GM10847 (cell line): ENCODE measurements around the gene GPR157.

Experiments used
- POLR2A ChIP-seq: IDR thresholded peaks from 2 replicates; pipeline ENCODE4 v1.6.1; 2011; ENCODE audit not compliant: insufficient read length; ENCODE audit errors: extremely low read depth

Gene GPR157

GRCh38 chr1:9084906-9085305 lies 44.0 kb downstream of the GPR157 start:
- no peak for TF ChIP-seq POLR2A

- no peak for TF ChIP-seq POLR2A
These were observed 47.4 kb downstream of the GPR157 start for GRCh38 chr1:9081473-9081872.

DNA sequence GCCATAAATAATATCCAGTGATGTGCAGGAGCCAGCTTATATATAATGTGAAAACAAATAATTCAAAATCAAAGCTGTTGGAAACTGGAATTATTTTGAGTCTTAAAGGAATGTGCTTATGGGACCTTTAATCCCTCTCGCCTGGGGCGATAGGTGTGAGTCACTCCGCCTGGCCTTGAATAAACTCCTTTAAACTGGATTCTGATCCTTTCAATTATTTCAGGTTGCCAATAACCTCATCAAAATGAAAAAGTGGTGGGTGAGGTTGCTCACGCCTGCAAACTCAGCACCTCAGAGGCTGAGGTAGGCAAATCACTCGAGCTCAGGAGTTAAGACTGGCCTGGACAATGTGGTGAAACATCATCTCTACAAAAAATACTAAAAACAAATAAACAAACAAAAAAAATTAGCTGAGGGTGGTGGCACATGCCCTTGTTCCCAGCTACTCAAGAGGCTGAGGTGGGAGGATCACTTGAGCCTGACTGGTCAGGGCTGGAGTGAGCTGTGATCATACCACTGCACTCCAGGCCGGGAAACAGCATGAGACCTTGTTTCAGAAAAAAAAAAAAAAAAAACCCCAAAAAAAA lies 48.1 kb downstream of the GPR157 start:
- no peak for TF ChIP-seq POLR2A

DNA sequence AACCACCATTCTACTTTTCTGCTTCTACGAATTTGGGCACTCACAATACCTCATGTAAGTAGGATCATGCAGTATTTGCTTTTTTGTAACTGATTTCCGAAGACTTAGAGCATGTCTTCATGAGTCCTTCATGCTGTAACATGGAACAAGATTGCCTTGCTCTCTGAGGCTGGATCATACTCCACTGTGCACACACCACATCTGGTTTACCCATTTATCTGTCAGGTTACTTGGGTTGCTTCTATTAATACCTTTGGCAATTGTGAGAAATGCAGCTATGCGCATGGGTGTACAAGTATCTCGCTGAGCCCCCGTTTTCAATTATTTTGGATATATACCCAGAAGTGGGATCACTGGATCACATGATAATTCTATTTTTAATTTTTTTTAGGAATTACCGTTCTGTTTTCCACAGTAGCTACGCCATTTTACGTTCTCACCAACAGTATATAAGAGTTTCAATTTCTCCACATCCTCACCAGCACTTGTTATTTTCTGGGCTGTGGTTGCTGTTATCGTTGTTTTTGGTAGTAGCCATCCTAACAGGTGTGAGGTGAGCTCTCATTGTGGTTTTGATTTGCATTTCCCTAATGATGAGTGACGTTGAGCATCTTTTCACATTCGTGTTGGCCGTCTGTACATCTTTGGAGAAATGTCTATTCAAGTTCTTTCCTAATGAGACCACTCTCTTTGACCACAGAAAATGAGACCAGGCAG lies 48.8 kb downstream of the GPR157 start:
- TF ChIP-seq POLR2A, result no peak

GRCh38 chr1:9078752-9079500 lies 50.0 kb downstream of the GPR157 start:
- TF ChIP-seq POLR2A, result no peak

DNA sequence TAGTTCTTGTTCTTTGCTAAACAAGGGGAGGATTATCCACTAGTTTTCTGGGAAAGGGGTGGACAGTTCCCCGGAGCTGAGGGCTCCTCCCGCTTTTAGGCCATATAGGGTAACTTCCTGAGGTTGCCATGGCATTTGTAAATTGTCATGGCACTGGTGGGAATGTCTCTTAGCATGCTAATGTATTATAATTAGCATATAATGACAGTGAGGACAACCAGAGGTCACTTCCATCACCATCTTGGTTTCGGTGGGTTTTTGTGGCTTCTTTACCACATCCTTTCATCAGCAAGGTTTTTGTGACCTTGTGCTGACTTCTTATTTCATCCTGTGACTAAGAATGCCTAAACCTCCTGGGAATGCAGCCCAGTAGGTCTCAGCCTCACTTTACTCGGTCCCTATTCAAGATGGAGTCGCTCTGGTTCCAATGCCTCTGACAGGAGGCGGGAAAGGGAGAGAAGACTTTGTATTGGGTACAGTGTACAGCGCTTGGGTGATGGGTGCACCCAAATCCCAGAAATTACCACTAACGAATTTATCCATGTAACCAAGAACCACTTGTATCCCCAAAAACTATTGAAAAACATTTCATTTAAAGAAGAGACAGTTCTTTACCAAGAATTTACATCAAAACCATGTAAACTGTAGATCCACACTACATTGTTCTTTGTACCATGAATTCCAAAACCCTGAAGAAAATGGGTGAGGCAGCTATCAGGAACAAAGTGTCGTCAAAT lies 50.7 kb downstream of the GPR157 start:
- TF ChIP-seq POLR2A, result no peak

- no peak for TF ChIP-seq POLR2A
These were observed 53.9 kb downstream of the GPR157 start for GRCh38 chr1:9075022-9075421.

GRCh38 chr1:9073143-9073542 lies 55.8 kb downstream of the GPR157 start:
- no peak for TF ChIP-seq POLR2A

DNA sequence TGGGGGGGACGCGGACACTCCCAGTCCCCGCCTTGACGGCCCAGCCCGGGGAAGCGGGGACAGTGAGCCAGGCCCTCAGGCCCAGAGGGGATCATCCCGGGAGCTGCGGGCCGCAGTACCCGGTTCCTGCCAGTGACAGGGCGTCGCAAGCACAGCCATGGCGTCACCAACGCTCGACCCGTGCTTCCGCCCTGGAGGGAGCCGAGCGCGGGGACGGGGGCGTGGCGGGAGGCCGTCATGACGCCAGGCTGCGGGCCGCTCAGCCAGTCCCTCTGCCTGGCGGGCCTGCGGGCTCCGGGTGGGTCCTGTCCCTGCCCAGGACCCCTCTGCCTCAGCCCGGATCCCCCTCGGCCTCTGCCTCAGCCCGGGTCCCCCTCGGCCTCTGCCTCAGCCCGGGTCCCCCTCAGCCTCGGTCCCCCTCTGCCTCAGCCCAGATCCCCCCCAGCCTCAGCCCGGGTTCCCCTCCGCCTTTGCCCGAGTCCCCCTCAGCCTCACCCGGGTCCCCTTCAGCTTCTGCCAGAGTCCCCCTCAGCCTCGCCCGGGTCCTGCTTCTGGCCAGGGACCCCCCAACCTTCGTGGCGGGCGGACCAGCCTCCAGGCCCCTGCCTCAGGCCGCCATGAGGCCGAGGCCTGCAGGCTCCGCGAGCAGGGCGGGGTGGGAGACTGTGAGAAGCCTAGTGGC lies 57.2 kb downstream of the GPR157 start:
- no peak for TF ChIP-seq POLR2A

GRCh38 chr1:9070486-9070885 lies 58.4 kb downstream of the GPR157 start:
- no peak for TF ChIP-seq POLR2A

DNA sequence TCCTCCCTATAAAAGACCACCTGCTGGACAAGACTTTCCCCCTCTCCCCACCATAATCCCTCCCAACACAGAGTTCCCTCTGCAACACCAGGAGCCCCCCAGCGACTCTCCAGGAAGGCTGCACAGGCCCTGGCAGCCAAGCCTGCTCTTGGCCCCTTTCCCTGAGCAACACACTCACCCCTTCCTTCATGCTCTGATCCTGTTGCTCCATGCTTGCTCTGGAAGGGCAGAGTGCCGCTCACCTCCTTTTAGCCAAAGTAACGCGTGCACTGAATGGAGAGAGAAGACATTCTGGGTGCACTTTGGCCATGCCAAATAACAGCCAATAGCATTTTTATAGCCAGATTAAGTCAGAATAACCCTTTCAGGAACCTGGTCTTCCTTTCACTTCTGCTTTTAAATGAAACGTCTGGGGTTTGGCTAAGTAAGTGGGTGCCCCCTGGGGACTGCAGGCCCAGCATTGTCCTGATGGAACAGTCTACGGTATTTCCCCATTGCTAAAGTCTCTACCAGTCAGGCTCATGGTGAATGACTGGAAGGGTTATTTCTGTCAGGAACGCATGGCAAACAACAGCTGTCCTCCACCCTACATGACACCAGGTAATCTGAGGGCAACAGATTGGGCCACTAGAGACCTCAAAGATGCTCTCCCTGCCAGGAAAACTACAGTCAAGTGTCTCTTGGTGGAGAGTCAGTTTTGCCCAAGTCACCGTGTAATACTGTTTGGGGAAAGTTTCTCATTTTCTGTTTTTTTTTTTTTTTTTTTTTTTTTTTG lies 59.4 kb downstream of the GPR157 start, which contains the start of gene SLC2A5:
TSS of gene SLC2A5 (minus strand) at position 310 of the 775 bp plus-strand sequence. CDS start at position 211, 99 bp downstream.
- no peak for TF ChIP-seq POLR2A

- no peak for TF ChIP-seq POLR2A
These were observed 59.9 kb downstream of the GPR157 start for GRCh38 chr1:9068981-9069325.

GRCh38 chr1:9066945-9067807 lies 61.7 kb downstream of the GPR157 start:
- TF ChIP-seq POLR2A, result no peak
